ENCODE measurements around the gene PLEKHA7. TPM values are rescaled to one million over a fixed set of nuclear protein-coding genes. Genes with fewer than 3 reads are reported as not detected.

The PLEKHA7 gene
- total and polyA plus RNA-seq, 2 of the 13 experiments (the other 11 are each of a cell fraction or from before 2014, with no cell fraction given), result 17.5 to 18.7 TPM

- TF ChIP-seq, protein P1, sequence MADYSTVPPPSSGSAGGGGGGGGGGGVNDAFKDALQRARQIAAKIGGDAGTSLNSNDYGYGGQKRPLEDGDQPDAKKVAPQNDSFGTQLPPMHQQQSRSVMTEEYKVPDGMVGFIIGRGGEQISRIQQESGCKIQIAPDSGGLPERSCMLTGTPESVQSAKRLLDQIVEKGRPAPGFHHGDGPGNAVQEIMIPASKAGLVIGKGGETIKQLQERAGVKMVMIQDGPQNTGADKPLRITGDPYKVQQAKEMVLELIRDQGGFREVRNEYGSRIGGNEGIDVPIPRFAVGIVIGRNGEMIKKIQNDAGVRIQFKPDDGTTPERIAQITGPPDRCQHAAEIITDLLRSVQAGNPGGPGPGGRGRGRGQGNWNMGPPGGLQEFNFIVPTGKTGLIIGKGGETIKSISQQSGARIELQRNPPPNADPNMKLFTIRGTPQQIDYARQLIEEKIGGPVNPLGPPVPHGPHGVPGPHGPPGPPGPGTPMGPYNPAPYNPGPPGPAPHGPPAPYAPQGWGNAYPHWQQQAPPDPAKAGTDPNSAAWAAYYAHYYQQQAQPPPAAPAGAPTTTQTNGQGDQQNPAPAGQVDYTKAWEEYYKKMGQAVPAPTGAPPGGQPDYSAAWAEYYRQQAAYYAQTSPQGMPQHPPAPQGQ (CRISPR knock-in tag; IDR thresholded peaks at IDR 0.05; ENCODE audit: borderline replicate concordance), result no peak
- TF ChIP-seq CEBPB (IDR thresholded peaks at IDR 0.05; ENCODE audit: borderline replicate concordance, low read depth, low read length) (no peak), ZNF530 (CRISPR knock-in tag; IDR thresholded peaks at IDR 0.05; ENCODE audit: low read depth) (no peak)
Observed at GRCh38 chr11:16811136-16812020, 202.8 kb downstream of the PLEKHA7 start (continued).

GRCh38 chr11:16809886-16810668 lies 204.1 kb downstream of the PLEKHA7 start:
- no peak for DNase-seq (ENCODE audit: low spot score)
- no peak for FAIRE-seq
- no peaks in the 10 kb centered on the region for H3K27me3 ChIP-seq (ENCODE audit: control insufficient read depth in 1 of 2, insufficient read depth in 2 of 2, low read length in 2 of 2)
- no peak for TF ChIP-seq RCOR2 (CRISPR knock-in tag; IDR thresholded peaks at IDR 0.05)
- no peak for TF ChIP-seq ZNF883 (CRISPR knock-in tag; IDR thresholded peaks at IDR 0.05; ENCODE audit: not compliant biosample characterization)
- no peak for TF ChIP-seq NRL (CRISPR knock-in tag; IDR thresholded peaks at IDR 0.05; ENCODE audit: borderline replicate concordance)
- no peak for TF ChIP-seq ATF2 (CRISPR knock-in tag; IDR thresholded peaks at IDR 0.05)
- no peak for TF ChIP-seq CBX5 (CRISPR knock-in tag; IDR thresholded peaks at IDR 0.05; ENCODE audit: borderline replicate concordance)
- TF ChIP-seq SIX1 (CRISPR knock-in tag; IDR thresholded peaks at IDR 0.05; ENCODE audit: borderline replicate concordance), result no peak
- no peak for TF ChIP-seq RBM39 (IDR thresholded peaks at IDR 0.05; ENCODE audit: low read depth, low read length, poor library complexity, severe bottlenecking)
- TF ChIP-seq KDM2A (CRISPR knock-in tag; IDR thresholded peaks at IDR 0.05; ENCODE audit: borderline replicate concordance, low read depth), result no peak
- TF ChIP-seq, protein P2, sequence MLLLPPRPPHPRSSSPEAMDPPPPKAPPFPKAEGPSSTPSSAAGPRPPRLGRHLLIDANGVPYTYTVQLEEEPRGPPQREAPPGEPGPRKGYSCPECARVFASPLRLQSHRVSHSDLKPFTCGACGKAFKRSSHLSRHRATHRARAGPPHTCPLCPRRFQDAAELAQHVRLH (CRISPR knock-in tag; IDR thresholded peaks at IDR 0.05; ENCODE audit: borderline replicate concordance, low read depth), result no peak
- no peak overlapping the region for H3K27ac ChIP-seq (ENCODE audit: extremely low read length, insufficient read depth, low read length)
- H3K4me3 ChIP-seq (replicated peaks in 1 of 3; ENCODE audit: insufficient read depth in 1 of 3, low read depth in 2 of 3, low read length in 3 of 3), result no peak overlapping the region
- 93% methylated on average over 9 of the region's 11 CpGs for WGBS (ENCODE audit: low lambda C conversion rate)
- in situ Hi-C loops (cut with HindIII; ENCODE audit: extremely low pct_ligation_motif_present, low pct_unique_long_range_greater_than_20kb), result loop anchor here (10.0 kb wide), 1 partner anchor 265 kb away; the partner anchor contains the start of gene RPS13
- POLR2A ChIA-PET, result no interaction called here
- no peak for ATAC-seq
- no peaks in the 10 kb centered on the region for H4K20me1 ChIP-seq (ENCODE audit: insufficient read depth, low read length)
- H3K79me2 ChIP-seq (ENCODE audit: insufficient read depth, low read length), result no peaks in the 10 kb centered on the region
- H3K36me3 ChIP-seq (replicated peaks in 1 of 2; ENCODE audit: control insufficient read depth in 1 of 2, insufficient read depth in 2 of 2, low read length in 2 of 2), result peaks cover 16 to 41% of the 10 kb centered on the region in 2 experiments
- no peak overlapping the region for H3K4me2 ChIP-seq (ENCODE audit: low read depth, low read length)
- H3K4me1 ChIP-seq (ENCODE audit: insufficient read depth, low read length), result peaks cover 45% of the 10 kb centered on the region
- H2AFZ ChIP-seq (ENCODE audit: low read length), result no peak overlapping the region
- no peaks in the 10 kb centered on the region for H3K9me3 ChIP-seq (ENCODE audit: low read length)
- no TSS peak for BruUV-seq (replicated peaks)
- CTCF ChIA-PET (ENCODE audit: low intra/inter-chr PET ratio, low total read pairs), result no interaction called here
- no peak overlapping the region for H3K9ac ChIP-seq (ENCODE audit: insufficient read depth, low read depth, low read length)
- intact Hi-C loops (cut with micrococcal nuclease; ENCODE audit: unreplicated experiment), result no loop called here
